Large intestine (tissue), 3 donors: ENCODE measurements around the gene MIGA2. TPM values are rescaled to one million over a fixed set of nuclear protein-coding genes. Genes with fewer than 3 reads are reported as not detected.
"Not testable (repeated sequence)": the region's sequence is repeated elsewhere in the genome, so short reads cannot be mapped to it uniquely, and the experiment has no call there.

Experiments used
- DNase-seq, 2 donors: peaks; one replicate each; pipeline versions ENCODE4 v3.0.0 to v3.0.0-alpha.2; 2013
- H3K27ac ChIP-seq: one replicate; pipeline ENCODE4 v1.5.1; 2013; ENCODE audit warnings: low read length
- H3K27me3 ChIP-seq: 2 replicates; pipeline ENCODE4 v1.6.1; 2013; ENCODE audit warnings: low read length; ENCODE audit not compliant: control insufficient read depth, insufficient read depth
- H3K36me3 ChIP-seq: 2 replicates; pipeline ENCODE4 v1.6.1; 2013; ENCODE audit warnings: low read length; ENCODE audit not compliant: control insufficient read depth, insufficient read depth
- H3K4me1 ChIP-seq: one replicate; pipeline ENCODE4 v1.6.1; 2013; ENCODE audit warnings: low read length; ENCODE audit not compliant: control insufficient read depth, insufficient read depth
- H3K4me3 ChIP-seq: one replicate; pipeline ENCODE4 v1.5.1; 2013; ENCODE audit warnings: low read length
- H3K9me3 ChIP-seq: one replicate; pipeline ENCODE4 v1.6.1; 2013; ENCODE audit warnings: mild to moderate bottlenecking, low read depth, low read length, moderate library complexity; ENCODE audit not compliant: control insufficient read depth
- WGBS: methylation state at CpG from one replicate; pipeline ENCODE4 v1.1.5; 2013; ENCODE audit warnings: low lambda C conversion rate; ENCODE audit not compliant: insufficient coverage; 5-methylcytosine and 5-hydroxymethylcytosine counted together
- polyA plus RNA-seq: library from polyadenylated mRNA; unstranded; fragments of 120-200 nt; gene quantifications from one replicate; pipeline ENCODE4 v1.2.1, GENCODE V29; 2013

The MIGA2 gene
- polyA plus RNA-seq, 1 donor, result 25.3 TPM

- Histone ChIP-seq H3K4me3 (peak overlapping the region; percentile 90), H3K27me3 (no peaks in the 10 kb centered on the region), H3K4me1 (peaks cover 30% of the 10 kb centered on the region), H3K36me3 (no peaks in the 10 kb centered on the region), H3K27ac (peak overlapping the region; percentile 46), H3K9me3 (no peaks in the 10 kb centered on the region)
- peak; percentile 57 to 81 for DNase-seq
- no CpG with 5 or more reads among the region's 17 CpGs for WGBS
Measured at GRCh38 chr9:129026442-129027223, 9.8 kb upstream of the MIGA2 start.

- Histone ChIP-seq H3K27me3 (no peaks in the 10 kb centered on the region), H3K4me1 (peaks cover 30% of the 10 kb centered on the region), H3K4me3 (peak overlapping the region; percentile 90), H3K9me3 (no peaks in the 10 kb centered on the region), H3K36me3 (no peaks in the 10 kb centered on the region), H3K27ac (peak overlapping the region; percentile 47)
- no CpG with 5 or more reads among the region's 9 CpGs for WGBS
- DNase-seq, result peak in 1 of 2 donors; percentile 45
Measured at GRCh38 chr9:129027224-129027684, 9.2 kb upstream of the MIGA2 start.

- H3K36me3 ChIP-seq, result no peaks in the 10 kb centered on the region
- no peaks in the 10 kb centered on the region for H3K27me3 ChIP-seq
- peaks cover 30% of the 10 kb centered on the region for H3K4me1 ChIP-seq
- peak overlapping the region; percentile 90 for H3K4me3 ChIP-seq
- DNase-seq, result peak in 1 of 2 donors; percentile 76
- no peaks in the 10 kb centered on the region for H3K9me3 ChIP-seq
- peak overlapping the region; percentile 47 for H3K27ac ChIP-seq
- WGBS, result no CpG with 5 or more reads among the region's 47 CpGs
Measured at GRCh38 chr9:129027685-129028191, 8.7 kb upstream of the MIGA2 start.

GRCh38 chr9:129028192-129028966 is 8.0 kb upstream of the MIGA2 start, which contains the start of gene SH3GLB2:
SH3GLB2 (minus strand) TSS chr9:129028331; CDS start chr9:129028154, 177 bp downstream.
- 0% methylated on average over 1 of the region's 60 CpGs for WGBS
- peak within 1 kb of the TSS; percentile 47 for H3K27ac ChIP-seq

GRCh38 chr9:129030191-129030590 is 6.2 kb upstream of the MIGA2 start:
- Histone ChIP-seq H3K27me3 (no peaks in the 10 kb centered on the region), H3K4me3 (no peak overlapping the region), H3K36me3 (no peaks in the 10 kb centered on the region), H3K4me1 (peaks cover 27% of the 10 kb centered on the region), H3K9me3 (no peaks in the 10 kb centered on the region), H3K27ac (no peak overlapping the region)
- no peak for DNase-seq

More at GRCh38 chr9:129028192-129028966, 8.0 kb upstream of the MIGA2 start, which contains the start of gene SH3GLB2:
- DNase-seq, result peak; percentile 92 to 93
- Histone ChIP-seq H3K27me3 (no peaks in the 10 kb centered on the region), H3K9me3 (no peaks in the 10 kb centered on the region), H3K36me3 (no peaks in the 10 kb centered on the region), H3K4me3 (peak within 1 kb of the TSS; percentile 90), H3K4me1 (peaks cover 31% of the 10 kb centered on the region)

GRCh38 chr9:129031514-129031913 is 4.9 kb upstream of the MIGA2 start:
- DNase-seq, result no peak
- H3K36me3 ChIP-seq, result no peaks in the 10 kb centered on the region
- no peak overlapping the region for H3K4me3 ChIP-seq
- no CpG with 5 or more reads among the region's 4 CpGs for WGBS
- H3K4me1 ChIP-seq, result peaks cover 23% of the 10 kb centered on the region
- no peaks in the 10 kb centered on the region for H3K9me3 ChIP-seq
- H3K27me3 ChIP-seq, result no peaks in the 10 kb centered on the region
- H3K27ac ChIP-seq, result no peak overlapping the region

GRCh38 chr9:129032541-129033159 is 3.8 kb upstream of the MIGA2 start:
- DNase-seq, result no peak
- H3K27ac ChIP-seq, result no peak overlapping the region
- H3K27me3 ChIP-seq, result no peaks in the 10 kb centered on the region
- WGBS, result no CpG with 5 or more reads among the region's 12 CpGs
- H3K9me3 ChIP-seq, result no peaks in the 10 kb centered on the region
- H3K4me1 ChIP-seq, result peaks cover 22% of the 10 kb centered on the region
- H3K36me3 ChIP-seq, result no peaks in the 10 kb centered on the region
- no peak overlapping the region for H3K4me3 ChIP-seq

- no peaks in the 10 kb centered on the region for H3K36me3 ChIP-seq
- H3K9me3 ChIP-seq, result no peaks in the 10 kb centered on the region
- no peak overlapping the region for H3K4me3 ChIP-seq
- no CpG with 5 or more reads among the region's 8 CpGs for WGBS
- no peak for DNase-seq
- no peak overlapping the region for H3K27ac ChIP-seq
- peaks cover 28% of the 10 kb centered on the region for H3K4me1 ChIP-seq
- no peaks in the 10 kb centered on the region for H3K27me3 ChIP-seq
Measured at GRCh38 chr9:129033216-129033615, 3.2 kb upstream of the MIGA2 start.

- not testable (repeated sequence) for H3K9me3 ChIP-seq, H3K27me3 ChIP-seq, H3K36me3 ChIP-seq, DNase-seq
- Histone ChIP-seq H3K4me1 (peaks cover 24% of the 10 kb centered on the region), H3K27ac (peak overlapping the region; percentile 49), H3K4me3 (peak overlapping the region; percentile 36)
- no CpG with 5 or more reads among the region's 13 CpGs for WGBS
Measured at GRCh38 chr9:129035838-129036237, 588 bp upstream of the MIGA2 start.
